Glomerular visceral epithelial cell (primary cell): ENCODE results near the gene HUS1.
"Not testable (repeated sequence)": the region's sequence is repeated elsewhere in the genome, so short reads cannot be mapped to it uniquely, and the experiment has no call there.

Source experiments
- DNase-seq: peaks from one replicate; pipeline ENCODE4 v3.0.0-alpha.2; 2016; ENCODE audit errors: extremely low spot score

HUS1 gene

GRCh38 chr7:47979145-47979831 lies at the start of gene HUS1:
Gene HUS1, minus strand, starts transcription at chr7:47979615. Its CDS starts 96 bp downstream, at chr7:47979519.
- peak; percentile 86 for DNase-seq

GRCh38 chr7:48028938-48029337 lies 49.5 kb upstream of the HUS1 start, which contains the start of gene SUN3:
Gene SUN3, minus strand, starts transcription at chr7:48029107. Its CDS starts 169 bp downstream, at chr7:48028938.
- no peak for DNase-seq

- no peak for DNase-seq
Measured at GRCh38 chr7:48025624-48026023, 46.2 kb upstream of the HUS1 start.

- no peak for DNase-seq
Measured at GRCh38 chr7:48017674-48018073, 38.3 kb upstream of the HUS1 start.

- no peak for DNase-seq
Measured at GRCh38 chr7:48016641-48017040, 37.2 kb upstream of the HUS1 start.

- DNase-seq, result no peak
Measured at GRCh38 chr7:48011951-48012350, 32.5 kb upstream of the HUS1 start.

- no peak for DNase-seq
Measured at GRCh38 chr7:48011323-48011722, 31.9 kb upstream of the HUS1 start.

GRCh38 chr7:48009954-48010353 lies 30.5 kb upstream of the HUS1 start:
- DNase-seq, result no peak

GRCh38 chr7:48009257-48009656 lies 29.8 kb upstream of the HUS1 start:
- DNase-seq, result no peak

GRCh38 chr7:48006866-48007265 lies 27.5 kb upstream of the HUS1 start:
- DNase-seq, result no peak

- DNase-seq, result no peak
Measured at GRCh38 chr7:48004638-48005037, 25.2 kb upstream of the HUS1 start.

GRCh38 chr7:48004032-48004431 lies 24.6 kb upstream of the HUS1 start:
- DNase-seq, result no peak

- DNase-seq, result not testable (repeated sequence)
Measured at GRCh38 chr7:48000164-48000563, 20.7 kb upstream of the HUS1 start.

- no peak for DNase-seq
Measured at GRCh38 chr7:47999413-47999812, 20.0 kb upstream of the HUS1 start.

- DNase-seq, result no peak
Measured at GRCh38 chr7:47992446-47992845, 13.0 kb upstream of the HUS1 start.

- DNase-seq, result peak; percentile 82
Measured at GRCh38 chr7:47991741-47992311, 12.4 kb upstream of the HUS1 start.

- DNase-seq, result no peak
Measured at GRCh38 chr7:47991270-47991669, 11.9 kb upstream of the HUS1 start.

GRCh38 chr7:47990592-47990991 lies 11.2 kb upstream of the HUS1 start:
- no peak for DNase-seq

GRCh38 chr7:47989607-47990400 lies 10.4 kb upstream of the HUS1 start:
- not testable (repeated sequence) for DNase-seq

GRCh38 chr7:47988496-47989386 lies 9.3 kb upstream of the HUS1 start:
- DNase-seq, result no peak

- no peak for DNase-seq
Measured at GRCh38 chr7:47982610-47983009, 3.2 kb upstream of the HUS1 start.

GRCh38 chr7:47980648-47981047 lies 1.2 kb upstream of the HUS1 start:
- DNase-seq, result not testable (repeated sequence)
